ENCODE results near the gene MARCHF3.
"Not testable (repeated sequence)": the region's sequence is repeated elsewhere in the genome, so short reads cannot be mapped to it uniquely, and the experiment has no call there.

MARCHF3 gene

DNA sequence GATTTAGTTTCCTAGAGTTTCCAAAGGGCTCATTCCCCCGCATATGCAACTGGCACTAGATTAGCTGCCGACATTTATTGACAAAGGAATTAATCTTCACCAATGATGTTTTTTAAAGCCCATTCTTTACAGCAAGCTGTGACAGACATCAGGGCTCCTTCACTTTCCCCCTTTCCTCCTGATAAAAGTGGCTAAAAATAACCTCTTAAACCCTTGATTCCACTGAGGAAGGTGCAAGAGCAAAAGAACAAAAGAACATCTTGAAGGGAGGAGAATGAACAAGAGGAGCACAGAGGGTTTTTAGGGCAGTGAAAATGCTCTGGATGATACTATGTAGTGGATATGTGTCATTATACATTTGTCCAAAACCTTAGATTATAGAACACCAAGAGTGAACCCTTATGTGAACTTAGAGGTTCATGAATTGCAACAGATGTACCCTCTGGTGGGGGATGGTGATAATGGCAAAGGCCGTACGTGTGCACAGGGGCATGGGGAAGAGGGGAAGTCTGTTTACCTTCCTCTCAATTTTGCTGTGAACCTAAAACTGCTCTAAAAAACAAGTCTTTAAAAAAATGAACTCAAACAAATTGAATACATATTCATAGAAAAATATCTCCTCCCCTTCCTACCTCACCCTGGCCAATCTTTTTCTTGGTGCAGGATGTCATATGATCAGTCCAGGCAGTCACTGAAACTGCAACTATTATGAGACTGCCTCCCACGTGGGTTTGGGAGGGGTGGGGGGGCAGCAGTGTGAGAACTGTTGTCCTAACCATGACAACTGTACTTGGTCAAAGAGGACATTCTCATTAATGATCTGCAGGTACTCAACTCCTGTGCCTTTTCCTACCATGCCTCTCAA lies 83.0 kb downstream of the MARCHF3 start:
- no peak for DNase-seq

- DNase-seq: not testable (repeated sequence)
These were observed 87.5 kb downstream of the MARCHF3 start for GRCh38 chr5:126942908-126943307.

- no peak for DNase-seq
These were observed 89.0 kb downstream of the MARCHF3 start for GRCh38 chr5:126941403-126941802.

DNA sequence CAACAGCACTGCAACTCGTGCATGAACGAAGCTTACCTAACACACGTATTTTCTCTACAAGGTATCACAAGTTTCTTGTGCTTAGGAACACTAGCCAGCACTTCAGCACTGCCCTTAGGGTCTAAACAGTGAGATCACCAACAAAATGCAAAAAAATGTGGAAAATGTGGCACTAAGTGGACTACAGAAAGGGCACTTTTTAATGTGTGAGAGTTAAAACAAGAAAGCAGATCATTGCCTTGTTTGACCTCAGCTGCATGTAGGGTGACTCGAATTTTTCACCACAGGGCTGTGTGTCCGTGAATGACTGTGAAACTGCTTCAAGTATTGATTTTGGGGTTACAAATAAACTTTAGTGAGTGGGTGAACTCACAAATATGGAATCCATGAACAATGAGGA lies 90.5 kb downstream of the MARCHF3 start:
- no peak for DNase-seq

GRCh38 chr5:126938466-126938865 lies 91.9 kb downstream of the MARCHF3 start:
- DNase-seq: no peak

DNA sequence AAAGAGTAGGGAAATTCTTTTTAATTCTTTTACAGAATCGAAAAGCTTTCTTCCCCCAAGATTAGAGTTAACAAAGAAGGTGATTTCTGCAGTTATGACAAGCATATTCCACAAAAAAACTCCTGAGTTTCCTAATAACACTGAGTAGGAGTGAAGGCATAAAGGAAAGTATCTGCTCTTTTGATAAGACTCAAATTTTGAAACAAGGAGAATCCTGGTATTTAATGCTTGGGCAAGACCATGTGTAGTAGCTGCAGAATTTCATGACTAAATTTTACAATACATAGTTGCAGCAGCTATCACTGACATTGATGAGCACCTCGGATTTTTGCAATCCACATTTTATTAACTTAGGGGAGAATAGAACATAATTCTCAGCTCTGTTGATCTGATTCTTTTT lies 92.6 kb downstream of the MARCHF3 start:
- no peak for DNase-seq

DNA sequence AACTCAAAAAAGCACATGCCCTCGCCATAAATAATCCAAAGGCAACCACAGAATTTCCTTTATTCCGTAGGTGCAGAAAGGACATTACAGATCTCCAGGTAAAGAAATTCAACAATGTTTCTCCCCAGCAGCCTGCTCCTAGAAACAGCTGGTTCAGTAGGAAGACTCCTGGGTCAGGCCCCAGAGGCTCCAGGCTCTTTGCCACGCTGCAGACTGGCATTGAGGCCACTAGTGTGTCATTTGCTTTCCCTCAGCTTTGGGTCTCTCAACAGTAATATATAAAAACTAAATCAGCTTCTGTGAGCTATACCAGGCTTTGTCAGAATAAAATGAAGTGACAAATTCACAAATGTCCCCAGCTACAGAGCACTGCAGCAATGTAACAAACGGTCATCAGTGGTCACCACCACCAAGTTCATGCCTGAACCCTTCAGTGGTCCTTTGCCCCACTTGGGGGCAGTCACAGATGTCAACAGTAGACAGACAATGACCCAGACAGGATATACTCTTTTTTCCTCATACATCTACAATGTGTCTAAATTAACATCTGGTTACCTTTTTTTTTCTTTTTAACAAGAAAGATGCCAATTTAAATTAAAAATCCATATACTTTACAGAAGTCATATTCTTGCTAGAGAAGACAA lies 93.5 kb downstream of the MARCHF3 start:
- no peak for DNase-seq

DNA sequence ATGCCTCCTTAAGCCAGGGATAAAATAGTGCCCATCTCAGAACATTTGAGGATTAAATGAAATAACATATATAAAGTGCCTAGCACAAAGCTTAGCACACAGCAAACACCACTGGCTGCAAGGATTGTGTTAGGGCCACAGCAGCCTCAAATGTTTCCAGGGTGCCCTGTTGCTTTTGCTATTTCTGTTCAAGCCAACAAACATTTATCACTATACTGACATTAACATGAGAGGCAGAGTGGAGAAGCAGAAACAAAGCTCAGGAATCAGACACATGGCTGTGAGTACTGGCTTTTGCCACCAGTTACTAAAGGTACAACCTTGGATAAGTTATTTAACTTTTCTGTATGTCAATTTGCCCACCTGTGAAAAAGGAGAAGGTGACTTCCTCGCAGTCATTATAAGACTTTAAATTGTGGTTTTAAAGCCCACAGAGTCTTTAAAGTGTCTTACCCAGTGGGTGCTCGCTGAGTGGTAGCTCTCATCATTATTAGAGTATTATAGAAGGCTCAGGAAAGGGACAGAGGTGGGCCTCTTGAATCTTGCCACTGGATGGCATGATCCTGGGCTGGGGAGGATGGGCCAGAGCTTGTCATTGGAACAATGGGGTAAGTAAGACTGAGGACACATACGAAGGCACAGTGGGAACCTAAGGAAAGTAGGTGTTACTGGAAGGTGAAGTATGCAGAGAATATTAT lies 98.2 kb downstream of the MARCHF3 start:
- DNase-seq: no peak

DNA sequence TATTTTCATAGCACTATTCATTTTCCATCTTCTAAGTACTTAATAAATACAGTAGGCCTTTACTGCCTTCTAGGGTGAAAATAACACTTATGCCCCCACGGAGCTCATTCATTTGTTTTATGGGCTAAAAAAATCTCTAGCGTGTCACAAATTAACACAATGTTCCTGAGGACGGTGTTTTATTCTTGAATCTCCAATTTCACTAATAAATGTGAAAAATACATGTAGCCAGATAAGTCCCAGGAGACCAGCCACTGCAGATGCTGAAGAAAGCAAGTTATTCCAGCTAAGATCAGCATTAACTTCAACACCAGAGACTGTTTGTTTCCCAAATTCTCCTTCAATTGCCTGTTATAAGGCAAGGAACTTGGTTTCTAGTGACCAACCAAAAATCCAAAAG lies 102.3 kb downstream of the MARCHF3 start:
- no peak for DNase-seq

DNA sequence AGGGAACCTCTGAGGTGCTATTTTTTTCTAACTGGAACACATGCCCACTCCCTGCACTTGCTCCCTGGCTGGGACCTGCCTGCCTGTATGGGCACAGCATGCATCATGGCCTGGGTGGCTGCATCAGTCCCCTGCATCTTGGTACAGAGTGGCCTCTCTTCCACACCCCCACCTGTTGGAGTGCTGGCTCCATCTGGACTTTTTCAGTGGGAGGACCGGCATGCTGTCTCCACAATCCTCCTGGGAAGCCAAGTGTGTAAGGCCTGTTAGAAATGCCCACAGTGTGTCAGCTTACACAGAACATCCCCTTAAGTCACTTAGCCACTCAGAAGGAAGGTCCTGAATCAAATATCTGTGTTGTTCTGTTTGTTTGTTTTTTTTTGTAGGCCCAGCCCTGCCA lies 102.9 kb downstream of the MARCHF3 start:
- no peak for DNase-seq

- no peak for DNase-seq
These were observed 104.2 kb downstream of the MARCHF3 start for GRCh38 chr5:126926187-126926586.

DNA sequence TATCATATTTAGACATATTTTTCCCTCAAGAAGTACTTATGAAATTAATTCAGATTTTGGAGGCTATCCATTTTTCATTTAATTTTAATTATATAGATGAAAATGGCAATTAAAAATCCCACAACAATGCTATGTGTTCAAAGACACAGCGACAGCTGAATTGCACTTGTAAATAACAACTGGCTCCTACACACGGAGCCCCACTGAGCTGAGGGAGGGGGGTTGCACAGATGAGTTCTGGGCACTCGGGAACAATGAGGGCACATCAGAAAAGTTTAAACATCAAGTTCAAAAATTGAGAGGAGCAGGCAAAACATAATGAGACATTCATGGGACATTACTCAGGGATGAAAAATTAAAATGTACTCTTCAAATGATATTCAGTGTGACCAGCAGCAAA lies 104.9 kb downstream of the MARCHF3 start:
- DNase-seq: no peak

GRCh38 chr5:126924331-126925033 lies 105.9 kb downstream of the MARCHF3 start:
- DNase-seq: no peak

GRCh38 chr5:126921241-126922091 lies 108.9 kb downstream of the MARCHF3 start:
- no peak for DNase-seq

- DNase-seq: no peak
These were observed 110.1 kb downstream of the MARCHF3 start for GRCh38 chr5:126920291-126920690.

DNA sequence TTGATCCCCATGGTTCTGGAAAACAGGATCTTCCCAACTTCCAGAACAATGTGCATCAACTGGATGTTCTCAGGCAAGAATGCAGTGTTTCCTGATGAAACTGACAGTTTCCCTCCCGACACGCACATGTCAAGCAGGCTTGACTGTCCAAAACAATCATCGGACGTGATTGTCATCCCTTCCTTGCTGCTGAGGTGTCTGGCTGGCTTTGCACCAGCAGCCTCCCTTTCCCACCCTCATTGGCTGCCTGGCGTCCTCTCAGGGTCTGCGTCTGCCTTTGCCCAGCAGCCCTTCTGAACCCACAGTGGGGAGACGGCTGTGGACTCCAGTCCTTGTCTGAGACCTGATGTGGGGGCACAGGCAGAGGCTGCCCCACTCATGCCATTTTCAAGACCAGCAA lies 110.8 kb downstream of the MARCHF3 start:
- DNase-seq: no peak

DNA sequence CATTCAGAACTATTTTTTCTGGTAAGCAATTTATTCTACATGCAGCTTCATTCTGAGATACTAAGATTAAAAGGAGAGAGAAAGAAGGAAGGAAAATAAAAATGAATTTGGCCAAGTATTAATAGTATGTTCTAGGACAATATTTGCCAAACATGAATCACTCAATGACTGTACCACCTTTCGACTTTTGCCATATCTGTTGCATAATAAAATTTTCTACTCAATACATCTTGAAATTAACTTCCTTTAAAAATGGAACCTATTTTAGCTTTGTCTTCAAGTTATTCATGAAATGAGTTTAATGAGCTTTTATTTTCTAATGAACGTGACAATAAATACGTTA lies 111.8 kb downstream of the MARCHF3 start:
- DNase-seq: no peak

DNA sequence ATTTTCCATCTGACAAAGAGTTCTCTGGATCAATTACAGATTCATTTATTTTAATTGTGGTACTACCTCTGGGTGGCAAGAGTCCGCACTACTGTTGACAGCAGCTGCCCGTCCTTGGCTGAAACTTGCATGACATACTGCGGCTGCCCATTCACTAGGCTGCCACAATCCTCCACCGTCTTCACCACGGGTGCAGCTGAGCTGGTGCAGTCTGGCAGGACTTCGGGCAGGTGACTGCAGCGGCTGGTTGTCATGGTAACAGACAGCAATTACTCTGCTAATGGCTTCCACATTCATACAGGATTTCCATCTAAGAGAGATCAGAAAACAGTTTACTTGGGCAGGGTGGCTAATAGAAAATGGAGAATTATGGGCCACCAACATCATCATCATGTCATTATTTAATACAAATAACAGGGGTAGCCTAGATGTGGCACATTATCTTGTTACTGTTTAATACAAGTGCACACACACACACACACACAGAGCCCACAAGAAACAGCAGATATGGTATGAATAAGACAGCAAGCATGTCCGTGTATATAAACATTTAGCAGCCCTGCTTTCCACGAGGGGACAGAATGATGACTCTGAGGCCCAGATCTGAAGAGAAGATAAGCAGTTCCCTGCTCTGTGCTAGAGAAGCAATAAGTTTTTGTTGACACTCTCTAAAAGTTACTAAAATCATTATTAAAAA lies 112.3 kb downstream of the MARCHF3 start:
- peak; percentile 0 to 41 for DNase-seq

- DNase-seq: no peak
These were observed 114.9 kb downstream of the MARCHF3 start for GRCh38 chr5:126915496-126915895.

- no peak for DNase-seq
These were observed 115.4 kb downstream of the MARCHF3 start for GRCh38 chr5:126914801-126915436.

GRCh38 chr5:126912616-126913200 lies 117.7 kb downstream of the MARCHF3 start:
- DNase-seq: no peak

Data from NCI-H1930 (cell line).